GM12878 (cell line): ENCODE results near the gene TENT5A. TPM values are rescaled to one million over a fixed set of nuclear protein-coding genes. Genes with fewer than 3 reads are reported as not detected.

Experiments
- ATAC-seq: fragments of 200-7000 bp; cut with Tn5 transposase; 3 replicates; pipeline ENCODE4 v1.9.1; 2020; ENCODE audit warnings: mild to moderate bottlenecking, moderate library complexity
- BruUV-seq: library from RNA; stranded (reverse); fragments of 400-500 nt; replicated peaks from 2 replicates; lab custom pipeline; 2021; lab: Mats Ljungman, UMichigan
- CTCF ChIA-PET: fragments of 300-600 bp; sonication (Branson Sonifier 250); formaldehyde crosslinking; extraction: SDS; loops from one replicate; lab custom pipeline; 2021; ENCODE audit warnings: inconsistent platforms; lab: Yijun Ruan, JAX
- POLR2A ChIA-PET: fragments of 350-600 bp; formaldehyde crosslinking; extraction: SDS; loops from one replicate; lab custom pipeline; 2021; ENCODE audit warnings: inconsistent platforms; lab: Charles Lee
- RAD21 ChIA-PET: fragments of 300-600 bp; sonication (Branson Sonifier 250); formaldehyde crosslinking; loops from one replicate; lab custom pipeline; 2023; ENCODE audit warnings: antibody characterized with exemption; ENCODE audit not compliant: unreplicated experiment; lab: Charles Lee
- SMC1A ChIA-PET: fragments of 300-600 bp; sonication (Branson Sonifier 250); formaldehyde crosslinking; loops from one replicate; lab custom pipeline; 2023; ENCODE audit not compliant: unreplicated experiment, uncharacterized antibody; lab: Charles Lee
- DNase-seq: peaks from one replicate; pipeline ENCODE4 v3.0.0-alpha.2; 2011; ENCODE audit warnings: low read depth, low spot score
- FAIRE-seq: peaks from 3 replicates; lab custom pipeline; 2011; peaks lifted over from hg19 to GRCh38; lab: Jason Lieb, UNC
- H2AFZ ChIP-seq: 2 replicates; pipeline ENCODE4 v1.6.0; 2011; ENCODE audit warnings: low read depth, low read length, control low read depth; ENCODE audit not compliant: control insufficient read depth
- H3K27ac ChIP-seq: 2 replicates; pipeline ENCODE4 v1.5.1; 2011; ENCODE audit warnings: control low read depth; ENCODE audit not compliant: control insufficient read depth, insufficient read depth
- H3K27me3 ChIP-seq, 2 experiments: replicated peaks in 1 of 2; 2 replicates each; pipeline versions ENCODE4 v1.6.0 to v1.6.1; 2011; ENCODE audit warnings: low read length in 1 of 2; ENCODE audit not compliant: control insufficient read depth in 2 of 2, insufficient read depth in 2 of 2
- H3K36me3 ChIP-seq, 2 experiments: 2 replicates each; pipeline ENCODE4 v1.5.1; 2011; ENCODE audit warnings: low read length in 1 of 2; ENCODE audit not compliant: control insufficient read depth in 2 of 2, insufficient read depth in 2 of 2
- H3K4me1 ChIP-seq: 2 replicates; pipeline ENCODE4 v1.6.1; 2011; ENCODE audit warnings: mild to moderate bottlenecking, low read length, moderate library complexity, mixed read lengths; ENCODE audit not compliant: control insufficient read depth, insufficient read depth
- H3K4me2 ChIP-seq: 2 replicates; pipeline ENCODE4 v1.6.0; 2011; ENCODE audit warnings: control low read depth; ENCODE audit not compliant: control insufficient read depth, insufficient read depth
- H3K4me3 ChIP-seq: fragments of 200-600 bp; sonication (generic); 2 replicates; pipeline ENCODE4 v1.5.1; 2016
- H3K79me2 ChIP-seq: 2 replicates; pipeline ENCODE4 v1.6.0; 2011; ENCODE audit warnings: low read length; ENCODE audit not compliant: control insufficient read depth, insufficient read depth
- H3K9ac ChIP-seq: 2 replicates; pipeline ENCODE4 v1.8.0; 2011; ENCODE audit warnings: low read length, control low read depth, mixed read lengths; ENCODE audit not compliant: control insufficient read depth, insufficient read depth
- H3K9me3 ChIP-seq: replicated peaks from 3 replicates; pipeline ENCODE4 v1.5.1; 2011; ENCODE audit warnings: mild to moderate bottlenecking, low read length; ENCODE audit not compliant: control insufficient read depth, insufficient read depth
- H4K20me1 ChIP-seq: 2 replicates; pipeline ENCODE4 v1.6.0; 2011; ENCODE audit not compliant: control insufficient read depth, insufficient read depth
- ATF2 ChIP-seq: IDR thresholded peaks from 2 replicates; pipeline ENCODE4 v1.6.1; 2012; ENCODE audit warnings: low read length, inconsistent platforms
- BACH1 ChIP-seq: fragments of 450-650 bp; IDR thresholded peaks from 2 replicates; pipeline ENCODE4 v1.6.1; 2017; ENCODE audit warnings: mild to moderate bottlenecking, borderline replicate concordance
- BCL11A ChIP-seq: IDR thresholded peaks from 2 replicates; pipeline ENCODE4 v1.6.1; 2011; ENCODE audit warnings: low read depth, low read length
- BHLHE40 ChIP-seq, 2 experiments: fragments of 450-650 bp in 1 of 2; IDR thresholded peaks; 2 replicates each; pipeline ENCODE4 v1.6.1; 2011 to 2017; ENCODE audit warnings: low read depth in 2 of 2, borderline replicate concordance in 1 of 2, improper control_type of control experiment in 1 of 2, low read length in 1 of 2, mild to moderate bottlenecking in 1 of 2
- CTCF ChIP-seq, 3 experiments: IDR thresholded peaks in 2 of 3; conservative IDR thresholded peaks in 1 of 3; 2 replicates each; pipeline ENCODE4 v1.5.1; 2011; ENCODE audit warnings: low read depth in 3 of 3, low read length in 3 of 3, mild to moderate bottlenecking in 3 of 3, control low read depth in 2 of 3, moderate library complexity in 2 of 3, inconsistent platforms in 1 of 3, mixed read lengths in 1 of 3; ENCODE audit not compliant: control insufficient read depth in 2 of 3, insufficient read depth in 1 of 3; ENCODE audit errors: extremely low read depth in 1 of 3
- JUNB ChIP-seq: IDR thresholded peaks from 2 replicates; pipeline ENCODE4 v1.6.1; 2016; ENCODE audit warnings: antibody characterized with exemption, mild to moderate bottlenecking
- LARP7 ChIP-seq: fragments of 450-650 bp; IDR thresholded peaks from 2 replicates; pipeline ENCODE4 v1.6.1; 2017; ENCODE audit warnings: mild to moderate bottlenecking
- RAD21 ChIP-seq: IDR thresholded peaks from 2 replicates; pipeline ENCODE4 v1.6.1; 2011; ENCODE audit warnings: mild to moderate bottlenecking, low read depth, low read length, moderate library complexity; ENCODE audit not compliant: insufficient read depth
- RELA ChIP-seq: fragments of 450-650 bp; IDR thresholded peaks from 2 replicates; pipeline ENCODE4 v1.8.0; 2014; ENCODE audit warnings: borderline replicate concordance; ENCODE audit not compliant: partially characterized antibody
- SMAD5 ChIP-seq: IDR thresholded peaks from 2 replicates; pipeline ENCODE4 v1.6.1; 2016; ENCODE audit warnings: antibody characterized with exemption, low read depth
- SUZ12 ChIP-seq: fragments of 200-600 bp; sonication (generic); IDR thresholded peaks from one replicate; pipeline ENCODE4 v1.6.1; 2018; ENCODE audit warnings: antibody characterized with exemption, mild to moderate bottlenecking; ENCODE audit not compliant: unreplicated experiment
- TARDBP ChIP-seq: IDR thresholded peaks from 2 replicates; pipeline ENCODE4 v1.6.1; 2016; ENCODE audit warnings: borderline replicate concordance
- ZBED1 ChIP-seq: IDR thresholded peaks from 2 replicates; pipeline ENCODE4 v1.6.1; 2016; ENCODE audit warnings: borderline replicate concordance
- ZNF207 ChIP-seq: fragments of 450-650 bp; IDR thresholded peaks from 2 replicates; pipeline ENCODE4 v1.6.1; 2014; ENCODE audit warnings: antibody characterized with exemption, mild to moderate bottlenecking, borderline replicate concordance
- ZSCAN29 ChIP-seq: fragments of 450-650 bp; IDR thresholded peaks from 2 replicates; pipeline ENCODE4 v1.6.1; 2017; ENCODE audit warnings: mild to moderate bottlenecking, moderate library complexity
- WGBS: methylation state at CpG from one replicate; pipeline ENCODE4 v1.1.6; 2016; ENCODE audit warnings: low lambda C conversion rate; ENCODE audit not compliant: insufficient replicate concordance, insufficient coverage; ENCODE audit errors: missing lambda C conversion rate; 5-methylcytosine and 5-hydroxymethylcytosine counted together
- in situ Hi-C: fragments of 300-500 bp; cut with MboI; formaldehyde crosslinking; loops from 9 replicates; pipeline ENCODE4 v1.14.3; 2018; ENCODE audit warnings: mixed read lengths
- intact Hi-C: fragments of 100-400 bp; cut with micrococcal nuclease; formaldehyde crosslinking; loops from one replicate; pipeline ENCODE4 v1.14.2; 2022; ENCODE audit not compliant: unreplicated experiment
- polyA plus RNA-seq, 11 experiments: library from polyadenylated mRNA; depleted of rRNA in 4 of 11; unstranded in 6 of 11; stranded (reverse) in 5 of 11; fragments of >200 nt; fragmentation: Nextera tagmentation in 4 of 11; fragmentation: Illumina TruSeq in 1 of 11; extraction: Ambion mirVana in 4 of 11; extraction: Trizol in 1 of 11; gene quantifications; 1 replicate in 1 of 11; 2 replicates in 10 of 11; pipeline versions ENCODE4 v1.2.1 to v1.2.3, GENCODE V29; 2011 to 2016; ENCODE audit warnings: inconsistent platforms in 2 of 11, missing spikeins in 2 of 11, low read depth in 1 of 11
- total RNA-seq, 4 experiments: library from RNA; depleted of rRNA in 3 of 4; stranded (reverse); fragments of >200 nt in 3 of 4; fragmentation: Illumina TruSeq in 1 of 4; extraction: Trizol in 1 of 4; gene quantifications; 2 replicates each; pipeline versions ENCODE4 v1.2.1 to v1.2.3, GENCODE V29; 2013 to 2021

Gene TENT5A
- total and polyA plus RNA-seq, 10 of the 15 experiments (the other 5 are each of a cell fraction or from before 2014, with no cell fraction given), result 0.25 to 9.6 (median 0.48) TPM

GRCh38 chr6:81758221-81758620, 5.7 kb upstream of the TENT5A start:
- ChIA-PET RAD21 (interaction anchor here (0.6 to 1.4 kb wide), 5 partner anchors 9 to 282 kb away, joined by 3 to 4 read pairs (median 4); no protein-coding TSS in a partner anchor), SMC1A (interaction anchor here (0.7 to 2.8 kb wide), 10 partner anchors 8 to 283 kb away, joined by 3 to 9 read pairs (median 4); no protein-coding TSS in a partner anchor), CTCF (interaction anchor here (1.2 to 3.2 kb wide), 5 partner anchors 9 to 272 kb away, joined by 3 to 12 read pairs (median 6); no protein-coding TSS in a partner anchor), POLR2A (interaction anchor here (0.7 kb wide), 1 partner anchor 8 kb away, joined by 3 read pairs; no protein-coding TSS in a partner anchor)
- H3K9ac ChIP-seq, result no peak overlapping the region
- no peaks in the 10 kb centered on the region for H3K4me1 ChIP-seq
- DNase-seq (no peak), FAIRE-seq (no peak), ATAC-seq (no peak)
- no peak overlapping the region for H3K4me2 ChIP-seq
- no peaks in the 10 kb centered on the region for H4K20me1 ChIP-seq
- H3K4me3 ChIP-seq, result no peak overlapping the region
- H3K79me2 ChIP-seq, result no peaks in the 10 kb centered on the region
- H3K36me3 ChIP-seq, result no peaks in the 10 kb centered on the region
- intact Hi-C loops (loop anchor here (10.0 kb wide), 2 partner anchors 1153 to 1543 kb away; no protein-coding TSS in a partner anchor), in situ Hi-C loops (no loop called here)
- WGBS, result 37% methylated on average over 4 of the region's 4 CpGs
- no peaks in the 10 kb centered on the region; a peak in 1 of 4 replicates for H3K27me3 ChIP-seq
- no peak overlapping the region for H3K27ac ChIP-seq
- H2AFZ ChIP-seq, result no peak overlapping the region
- no peak for TF ChIP-seq RELA
- TF ChIP-seq ZSCAN29, result no peak
- TF ChIP-seq LARP7, result no peak
- TF ChIP-seq SMAD5, result no peak
- TF ChIP-seq BCL11A, result no peak
- no peak for TF ChIP-seq SUZ12
- no peak for TF ChIP-seq ZBED1
- no peaks in the 10 kb centered on the region for H3K9me3 ChIP-seq
- BruUV-seq, result no TSS peak

DNA sequence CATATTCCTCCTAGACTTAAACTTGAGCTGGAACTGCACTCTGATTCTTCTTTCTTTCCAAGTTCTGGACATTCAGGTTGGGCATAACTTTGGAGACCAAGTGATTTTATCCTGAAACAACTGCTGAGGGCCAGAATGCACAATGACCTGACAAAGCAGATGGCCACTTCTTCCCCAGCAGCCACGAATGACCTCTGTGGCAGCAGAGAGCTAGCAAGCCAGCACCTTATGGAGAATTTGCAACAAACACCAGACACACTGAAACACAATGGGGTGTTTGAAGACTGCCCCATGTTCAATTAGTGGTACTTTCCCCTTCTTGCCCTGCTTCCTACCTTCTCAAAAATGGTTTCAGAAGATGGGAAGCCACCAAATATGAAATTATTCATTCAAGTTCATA, 4.2 kb upstream of the TENT5A start:
- DNase-seq (no peak), FAIRE-seq (no peak), ATAC-seq (no peak)
- no peaks in the 10 kb centered on the region for H3K79me2 ChIP-seq
- CTCF ChIA-PET, result interaction anchor here (0.9 to 4.7 kb wide), 6 partner anchors 8 to 1146 kb away, joined by 3 to 24 read pairs (median 6); no protein-coding TSS in a partner anchor
- POLR2A ChIA-PET, result interaction anchor here (1.5 kb wide), 1 partner anchor 12 kb away, joined by 4 read pairs; no protein-coding TSS in a partner anchor
- SMC1A ChIA-PET, result interaction anchor here (0.7 to 2.4 kb wide), 13 partner anchors 10 to 284 kb away, joined by 3 to 10 read pairs (median 3); no protein-coding TSS in a partner anchor
- H3K4me2 ChIP-seq, result no peak overlapping the region
- RAD21 ChIA-PET, result interaction anchor here (1.1 to 2.5 kb wide), 5 partner anchors 10 to 283 kb away, joined by 3 to 16 read pairs (median 8); no protein-coding TSS in a partner anchor
- no peak overlapping the region for H3K9ac ChIP-seq
- no peak overlapping the region for H3K27ac ChIP-seq
- no peak overlapping the region for H2AFZ ChIP-seq
- no peaks in the 10 kb centered on the region; a peak in 2 of 4 replicates for H3K27me3 ChIP-seq
- in situ Hi-C loops (no loop called here), intact Hi-C loops (loop anchor here (10.0 kb wide), 2 partner anchors 1152 to 1542 kb away; no protein-coding TSS in a partner anchor)
- H3K4me1 ChIP-seq, result no peaks in the 10 kb centered on the region
- BruUV-seq, result no TSS peak
- H3K36me3 ChIP-seq, result no peaks in the 10 kb centered on the region
- H3K9me3 ChIP-seq, result no peaks in the 10 kb centered on the region; the same call in 2 of the 3 replicates
- no peaks in the 10 kb centered on the region for H4K20me1 ChIP-seq
- WGBS, result 0% methylated on average over 1 of the region's 1 CpG
- no peak overlapping the region for H3K4me3 ChIP-seq
- no peak for TF ChIP-seq JUNB
- no peak for TF ChIP-seq ZNF207
- no peak for TF ChIP-seq TARDBP
- TF ChIP-seq RAD21, result 0 out of 2 replicates have a peak, but pooled peaks have one; percentile 14
- no peak for TF ChIP-seq BACH1
- 0 out of 6 replicates have a peak, but pooled peaks of 1 of the 3 experiments have one; percentile 5 for TF ChIP-seq CTCF (IDR thresholded peaks at IDR 0.05 in 2 of 3, conservative IDR thresholded peaks at IDR 0.05 in 1 of 3; ENCODE audit: control insufficient read depth in 2 of 3, extremely low read depth in 1 of 3, insufficient read depth in 1 of 3, low read depth in 3 of 3, low read length in 3 of 3)
- TF ChIP-seq BHLHE40 (IDR thresholded peaks at IDR 0.05; ENCODE audit: borderline replicate concordance in 1 of 2, low read depth in 2 of 2, low read length in 1 of 2), result no peak
- no peak for TF ChIP-seq ATF2
